ENCODE results near the gene USP2. TPM values are rescaled to one million over a fixed set of nuclear protein-coding genes. Genes with fewer than 3 reads are reported as not detected.

The USP2 gene
- total and polyA plus RNA-seq, 2 of the 4 experiments (the other 2 are of a cell fraction): 0.18 to 0.79 TPM

DNA sequence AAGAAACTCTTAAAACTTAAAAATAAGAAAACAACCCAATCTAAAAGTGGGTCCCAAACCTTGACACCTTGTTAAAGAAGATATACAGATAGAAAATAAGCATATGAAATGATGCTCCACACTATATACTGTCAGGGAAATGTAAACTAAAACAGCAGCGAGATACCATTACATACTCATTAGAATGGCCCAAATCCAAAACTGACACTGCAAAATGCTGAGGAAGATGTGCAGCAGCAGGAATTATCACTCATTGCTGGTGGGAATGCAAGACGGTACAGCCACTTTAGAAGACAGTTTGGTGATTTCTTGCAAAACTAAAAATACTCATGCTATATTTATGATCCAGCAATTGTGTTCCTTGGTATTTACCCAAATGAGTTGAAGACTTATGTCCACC is 52.2 kb downstream of the USP2 start:
- TF ChIP-seq CEBPB (IDR thresholded peaks at IDR 0.05; ENCODE audit: low read depth, low read length) (no peak), RAD21 (IDR thresholded peaks at IDR 0.05; ENCODE audit: low read length) (no peak), SMC3 (IDR thresholded peaks at IDR 0.05; ENCODE audit: low read depth, low read length) (no peak), RFX5 (IDR thresholded peaks at IDR 0.05; ENCODE audit: low read depth, low read length) (no peak), BHLHE40 (IDR thresholded peaks at IDR 0.05; ENCODE audit: low read depth, low read length) (no peak), MAZ (IDR thresholded peaks at IDR 0.05; ENCODE audit: borderline replicate concordance, low read depth, low read length) (no peak), ELK1 (IDR thresholded peaks at IDR 0.05; ENCODE audit: borderline replicate concordance, low read depth, low read length) (no peak), NFE2L2 (IDR thresholded peaks at IDR 0.05; ENCODE audit: low read depth, low read length) (no peak), POLR2A (IDR thresholded peaks at IDR 0.05; ENCODE audit: low read depth, low read length) (no peak)
- TF ChIP-seq, protein P1, sequence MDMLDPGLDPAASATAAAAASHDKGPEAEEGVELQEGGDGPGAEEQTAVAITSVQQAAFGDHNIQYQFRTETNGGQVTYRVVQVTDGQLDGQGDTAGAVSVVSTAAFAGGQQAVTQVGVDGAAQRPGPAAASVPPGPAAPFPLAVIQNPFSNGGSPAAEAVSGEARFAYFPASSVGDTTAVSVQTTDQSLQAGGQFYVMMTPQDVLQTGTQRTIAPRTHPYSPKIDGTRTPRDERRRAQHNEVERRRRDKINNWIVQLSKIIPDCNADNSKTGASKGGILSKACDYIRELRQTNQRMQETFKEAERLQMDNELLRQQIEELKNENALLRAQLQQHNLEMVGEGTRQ (IDR thresholded peaks at IDR 0.05; ENCODE audit: low read depth, low read length): no peak

More for the DNA sequence above, 52.2 kb downstream of the USP2 start:
- ChIA-PET POLR2A (ENCODE audit: unreplicated experiment) (no interaction called here), CTCF (no interaction called here)
- no TSS peak for BruUV-seq (replicated peaks)
- intact Hi-C loops (cut with micrococcal nuclease): no loop called here
- WGBS, 2 experiments (ENCODE audit: extremely low coverage in 2 of 2, insufficient read length in 1 of 2): no CpG with 5 or more reads among the region's 2 CpGs
- no peak overlapping the region for H2BK120ac ChIP-seq (ENCODE audit: low read depth, low read length)
- no peak for DNase-seq
- no peaks in the 10 kb centered on the region for H3K36me3 ChIP-seq (ENCODE audit: control insufficient read depth, insufficient read depth, low read length)
- no peak overlapping the region for H3K4me2 ChIP-seq (ENCODE audit: low read depth, low read length)
- H3K79me1 ChIP-seq (ENCODE audit: low read depth in 1 of 2, low read length in 2 of 2): no peaks in the 10 kb centered on the region
- H3K56ac ChIP-seq (ENCODE audit: extremely low read depth, insufficient read depth, low read length): no peak overlapping the region
- no peak overlapping the region for H3K23ac ChIP-seq (ENCODE audit: low read depth, low read length)
- H3K14ac ChIP-seq (replicated peaks; ENCODE audit: low read depth, low read length): no peak overlapping the region
- no peak overlapping the region for H2AK5ac ChIP-seq (ENCODE audit: low read depth, low read length)
- no peaks in the 10 kb centered on the region for H3K9me3 ChIP-seq (ENCODE audit: control insufficient read depth, insufficient read depth, low read length)
- no peak overlapping the region for H2AFZ ChIP-seq (replicated peaks; ENCODE audit: low read length, poor library complexity)
- no peak overlapping the region for H4K8ac ChIP-seq (ENCODE audit: low read depth in 2 of 2, low read length in 2 of 2)
- in situ Hi-C loops (cut with MboI; ENCODE audit: low sequenced_read_pairs): no loop called here
- no peak overlapping the region for H2BK20ac ChIP-seq (ENCODE audit: low read depth, low read length)
- dilution Hi-C loops (cut with HindIII; ENCODE audit: low sequenced_read_pairs, unreplicated experiment): no loop called here
- no peak overlapping the region for H3K27ac ChIP-seq (ENCODE audit: insufficient read depth, low read length)
- no peak overlapping the region for H3K18ac ChIP-seq (ENCODE audit: low read depth, low read length)
- H4K91ac ChIP-seq (ENCODE audit: insufficient read depth, low read depth, low read length): no peak overlapping the region
- H4K5ac ChIP-seq (ENCODE audit: low read depth, low read length): no peak overlapping the region
- H4K20me1 ChIP-seq (ENCODE audit: insufficient read depth, low read length): no peaks in the 10 kb centered on the region
- H2AK9ac ChIP-seq (replicated peaks; ENCODE audit: low read depth, low read length, poor library complexity): no peak overlapping the region
- H3K4me3 ChIP-seq (ENCODE audit: insufficient read depth, low read depth, low read length): no peak overlapping the region
- H3K9ac ChIP-seq (ENCODE audit: low read depth, low read length): no peak overlapping the region
- no peaks in the 10 kb centered on the region for H3K4me1 ChIP-seq (ENCODE audit: control insufficient read depth, insufficient read depth, low read length)
- no peak overlapping the region for H3K4ac ChIP-seq (ENCODE audit: low read depth, low read length)
- no peaks in the 10 kb centered on the region for H3K27me3 ChIP-seq (ENCODE audit: control insufficient read depth, insufficient read depth, low read length)
- H3K9me1 ChIP-seq (ENCODE audit: insufficient read depth, low read length): peaks cover 4% of the 10 kb centered on the region; the same call in 1 of the 2 replicates
- no peak for ATAC-seq (ENCODE audit: low read depth)
- H2BK5ac ChIP-seq (ENCODE audit: low read depth, low read length, poor library complexity, severe bottlenecking): no peak overlapping the region
- no peak overlapping the region for H2BK15ac ChIP-seq (ENCODE audit: low read depth, low read length)

Measured in IMR-90 (cell line).